ENCODE data around the gene GPM6B.

Gene GPM6B

GRCh38 chrX:13816643-13817627 lies at the start of gene GPM6B:
Gene GPM6B, minus strand, starts transcription at chrX:13817093. Its CDS starts 189 bp downstream, at chrX:13816904.
- peak; percentile 68 for DNase-seq

GRCh38 chrX:13864264-13864663 lies 47.4 kb upstream of the GPM6B start:
- no peak for DNase-seq

- peak; percentile 68 for DNase-seq
Observed at GRCh38 chrX:13863324-13863723, 46.4 kb upstream of the GPM6B start.

GRCh38 chrX:13859724-13860123 lies 42.8 kb upstream of the GPM6B start:
- no peak for DNase-seq

GRCh38 chrX:13857804-13858203 lies 40.9 kb upstream of the GPM6B start:
- no peak for DNase-seq

GRCh38 chrX:13855689-13856450 lies 39.0 kb upstream of the GPM6B start:
- DNase-seq: peak; percentile 69

- DNase-seq: no peak
Observed at GRCh38 chrX:13854003-13854402, 37.1 kb upstream of the GPM6B start.

GRCh38 chrX:13852001-13852695 lies 35.3 kb upstream of the GPM6B start:
- no peak for DNase-seq

- no peak for DNase-seq
Observed at GRCh38 chrX:13845721-13846378, 29.0 kb upstream of the GPM6B start.

- DNase-seq: no peak
Observed at GRCh38 chrX:13843150-13843721, 26.3 kb upstream of the GPM6B start.

- no peak for DNase-seq
Observed at GRCh38 chrX:13840121-13840520, 23.2 kb upstream of the GPM6B start.

GRCh38 chrX:13837290-13837745 lies 20.4 kb upstream of the GPM6B start:
- no peak for DNase-seq

GRCh38 chrX:13836575-13836974 lies 19.7 kb upstream of the GPM6B start:
- DNase-seq: no peak

- no peak for DNase-seq
Observed at GRCh38 chrX:13835825-13836224, 18.9 kb upstream of the GPM6B start.

GRCh38 chrX:13834355-13834754 lies 17.5 kb upstream of the GPM6B start:
- peak; percentile 58 for DNase-seq

- no peak for DNase-seq
Observed at GRCh38 chrX:13829983-13830382, 13.1 kb upstream of the GPM6B start.

GRCh38 chrX:13828392-13828791 lies 11.5 kb upstream of the GPM6B start:
- no peak for DNase-seq

GRCh38 chrX:13827298-13828090 lies 10.6 kb upstream of the GPM6B start:
- no peak for DNase-seq

- DNase-seq: no peak
Observed at GRCh38 chrX:13826770-13827169, 9.9 kb upstream of the GPM6B start.

- DNase-seq: no peak
Observed at GRCh38 chrX:13825178-13825762, 8.4 kb upstream of the GPM6B start.

GRCh38 chrX:13824746-13825145 lies 7.9 kb upstream of the GPM6B start:
- DNase-seq: no peak
